ENCODE results near the gene RBPJ.

Gene RBPJ

GRCh38 chr4:26463386-26463785, 142.6 kb downstream of the RBPJ start:
- no peak for DNase-seq

- no peak for DNase-seq
Measured at GRCh38 chr4:26464420-26465095, 143.7 kb downstream of the RBPJ start.

GRCh38 chr4:26466578-26467270, 145.9 kb downstream of the RBPJ start:
- DNase-seq, result no peak

- no peak for DNase-seq
Measured at GRCh38 chr4:26467724-26468123, 146.9 kb downstream of the RBPJ start.

- no peak for DNase-seq
Measured at GRCh38 chr4:26468283-26468949, 147.6 kb downstream of the RBPJ start.

- no peak for DNase-seq
Measured at GRCh38 chr4:26468977-26469376, 148.2 kb downstream of the RBPJ start.

GRCh38 chr4:26471890-26472289, 151.1 kb downstream of the RBPJ start:
- no peak for DNase-seq

- no peak for DNase-seq
Measured at GRCh38 chr4:26473893-26474292, 153.1 kb downstream of the RBPJ start.

GRCh38 chr4:26474551-26474950, 153.7 kb downstream of the RBPJ start:
- DNase-seq, result no peak

- DNase-seq, result no peak
Measured at GRCh38 chr4:26475716-26476115, 154.9 kb downstream of the RBPJ start.

- no peak for DNase-seq
Measured at GRCh38 chr4:26476545-26476944, 155.7 kb downstream of the RBPJ start.

- no peak for DNase-seq
Measured at GRCh38 chr4:26478330-26478729, 157.5 kb downstream of the RBPJ start.

GRCh38 chr4:26482508-26483462, 162.0 kb downstream of the RBPJ start:
- no peak for DNase-seq

GRCh38 chr4:26484032-26484515, 163.3 kb downstream of the RBPJ start:
- DNase-seq, result no peak

GRCh38 chr4:26484516-26484915, 163.7 kb downstream of the RBPJ start:
- DNase-seq, result no peak
